ENCODE data around the gene CPTP. TPM values are rescaled to one million over a fixed set of nuclear protein-coding genes. Genes with fewer than 3 reads are reported as not detected.
"Not testable (repeated sequence)": the region's sequence is repeated elsewhere in the genome, so short reads cannot be mapped to it uniquely, and the experiment has no call there.

CPTP gene
- total RNA-seq, 1 donor from 2014 or later, result 1.0 TPM

GRCh38 chr1:1366699-1367066, 42.1 kb downstream of the CPTP start:
- H2AFZ ChIP-seq (replicated peaks), result no peak overlapping the region
- no peak overlapping the region for H3K9ac ChIP-seq
- H3K4me1 ChIP-seq, result no peaks in the 10 kb centered on the region
- no peaks in the 10 kb centered on the region for H3K36me3 ChIP-seq
- no peak overlapping the region for H3K4me3 ChIP-seq
- peaks cover 6% of the 10 kb centered on the region for H3K4me1 Mint-ChIP-seq
- no peaks in the 10 kb centered on the region for H3K36me3 Mint-ChIP-seq
- H3K4me3 Mint-ChIP-seq, result no peak overlapping the region
- peaks cover 3% of the 10 kb centered on the region for H3K27me3 ChIP-seq
- TF ChIP-seq EZH2phosphoT487 (IDR thresholded peaks at IDR 0.05), result no peak
- TF ChIP-seq, protein P1, sequence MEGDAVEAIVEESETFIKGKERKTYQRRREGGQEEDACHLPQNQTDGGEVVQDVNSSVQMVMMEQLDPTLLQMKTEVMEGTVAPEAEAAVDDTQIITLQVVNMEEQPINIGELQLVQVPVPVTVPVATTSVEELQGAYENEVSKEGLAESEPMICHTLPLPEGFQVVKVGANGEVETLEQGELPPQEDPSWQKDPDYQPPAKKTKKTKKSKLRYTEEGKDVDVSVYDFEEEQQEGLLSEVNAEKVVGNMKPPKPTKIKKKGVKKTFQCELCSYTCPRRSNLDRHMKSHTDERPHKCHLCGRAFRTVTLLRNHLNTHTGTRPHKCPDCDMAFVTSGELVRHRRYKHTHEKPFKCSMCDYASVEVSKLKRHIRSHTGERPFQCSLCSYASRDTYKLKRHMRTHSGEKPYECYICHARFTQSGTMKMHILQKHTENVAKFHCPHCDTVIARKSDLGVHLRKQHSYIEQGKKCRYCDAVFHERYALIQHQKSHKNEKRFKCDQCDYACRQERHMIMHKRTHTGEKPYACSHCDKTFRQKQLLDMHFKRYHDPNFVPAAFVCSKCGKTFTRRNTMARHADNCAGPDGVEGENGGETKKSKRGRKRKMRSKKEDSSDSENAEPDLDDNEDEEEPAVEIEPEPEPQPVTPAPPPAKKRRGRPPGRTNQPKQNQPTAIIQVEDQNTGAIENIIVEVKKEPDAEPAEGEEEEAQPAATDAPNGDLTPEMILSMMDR (IDR thresholded peaks at IDR 0.05), result no peak
- TF ChIP-seq EZH2 (IDR thresholded peaks at IDR 0.05), result no peak
- H3K27ac ChIP-seq, result no peak overlapping the region
- H3K9me3 ChIP-seq (ENCODE audit: low read depth), result no peaks in the 10 kb centered on the region
- H3K27ac Mint-ChIP-seq, result no peak overlapping the region
- peaks cover 15% of the 10 kb centered on the region for H3F3A ChIP-seq (ENCODE audit: low read depth)
- no peaks in the 10 kb centered on the region for H4K20me1 ChIP-seq (ENCODE audit: low read depth)
- H3K4me2 ChIP-seq, result no peak overlapping the region
- DNase-seq (ENCODE audit: low spot score), result no peak
- no peaks in the 10 kb centered on the region for H3K9me3 Mint-ChIP-seq
- no peaks in the 10 kb centered on the region for H3K79me2 ChIP-seq (ENCODE audit: low read depth)
- H3K27me3 Mint-ChIP-seq (ENCODE audit: insufficient read depth, low read depth), result no peaks in the 10 kb centered on the region

- Histone ChIP-seq H3K27me3 (peaks cover 3% of the 10 kb centered on the region), H3K9me3 (ENCODE audit: low read depth) (no peaks in the 10 kb centered on the region), H3K9ac (no peak overlapping the region), H3F3A (ENCODE audit: low read depth) (peaks cover 12% of the 10 kb centered on the region), H3K4me2 (no peak overlapping the region), H2AFZ (replicated peaks) (no peak overlapping the region), H3K27ac (no peak overlapping the region), H3K4me1 (no peaks in the 10 kb centered on the region), H3K79me2 (ENCODE audit: low read depth) (no peaks in the 10 kb centered on the region), H4K20me1 (ENCODE audit: low read depth) (no peaks in the 10 kb centered on the region), H3K36me3 (no peaks in the 10 kb centered on the region), H3K4me3 (no peak overlapping the region)
- Mint-ChIP-seq H3K4me3 (no peak overlapping the region), H3K4me1 (peaks cover under 1% of the 10 kb centered on the region), H3K36me3 (no peaks in the 10 kb centered on the region), H3K27me3 (ENCODE audit: insufficient read depth, low read depth) (no peaks in the 10 kb centered on the region), H3K9me3 (no peaks in the 10 kb centered on the region), H3K27ac (no peak overlapping the region)
- TF ChIP-seq EZH2 (IDR thresholded peaks at IDR 0.05) (no peak), EZH2phosphoT487 (IDR thresholded peaks at IDR 0.05) (no peak)
- TF ChIP-seq, protein P1 (IDR thresholded peaks at IDR 0.05), result no peak
- DNase-seq (ENCODE audit: low spot score), result no peak
Measured at GRCh38 chr1:1367315-1367714, 42.7 kb downstream of the CPTP start.

DNA sequence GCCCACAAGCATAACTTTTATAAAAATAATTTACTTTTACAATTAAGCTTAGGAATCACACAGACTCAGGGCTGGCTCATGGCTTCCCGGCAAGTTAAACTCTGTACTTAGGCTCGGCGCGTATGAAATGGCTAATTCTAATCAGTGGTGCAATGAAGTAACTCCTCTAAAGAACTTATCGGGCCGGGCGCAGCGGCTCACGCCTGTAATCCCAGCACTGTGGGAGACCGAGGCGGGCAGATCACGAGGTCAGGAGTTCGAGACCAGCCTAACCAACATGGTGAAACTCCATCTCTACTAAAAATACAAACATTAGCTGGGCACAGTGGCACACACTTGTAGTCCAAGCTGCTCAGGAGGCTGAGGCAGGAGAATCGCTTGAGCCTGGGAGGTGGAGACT, 45.5 kb downstream of the CPTP start:
- H3K9me3 Mint-ChIP-seq; H3K9ac ChIP-seq; H3K27ac ChIP-seq; H3K27me3 ChIP-seq; H3K27ac Mint-ChIP-seq; H3K36me3 ChIP-seq; H3K36me3 Mint-ChIP-seq; DNase-seq (ENCODE audit: low spot score); H3K4me3 Mint-ChIP-seq; H3K4me1 ChIP-seq; H3K27me3 Mint-ChIP-seq (ENCODE audit: insufficient read depth, low read depth); H3K4me1 Mint-ChIP-seq; H4K20me1 ChIP-seq (ENCODE audit: low read depth); H3K4me3 ChIP-seq; H2AFZ ChIP-seq (replicated peaks); H3K9me3 ChIP-seq (ENCODE audit: low read depth); H3K4me2 ChIP-seq: not testable (repeated sequence)
- peaks cover 17% of the 10 kb centered on the region for H3K79me2 ChIP-seq (ENCODE audit: low read depth)
- H3F3A ChIP-seq (ENCODE audit: low read depth), result peaks cover 20% of the 10 kb centered on the region

- H3K36me3 Mint-ChIP-seq, result no peaks in the 10 kb centered on the region
- H3K4me3 Mint-ChIP-seq, result no peak overlapping the region
- DNase-seq (ENCODE audit: low spot score), result no peak
- H3K27ac ChIP-seq, result no peak overlapping the region
- no peaks in the 10 kb centered on the region for H3K36me3 ChIP-seq
- no peak overlapping the region for H3K4me3 ChIP-seq
- peaks cover 7% of the 10 kb centered on the region for H3K4me1 ChIP-seq
- no peaks in the 10 kb centered on the region for H3K9me3 Mint-ChIP-seq
- H3F3A ChIP-seq (ENCODE audit: low read depth), result peaks cover 18% of the 10 kb centered on the region
- H3K4me1 Mint-ChIP-seq, result peaks cover 10% of the 10 kb centered on the region
- TF ChIP-seq, protein P1 (IDR thresholded peaks at IDR 0.05), result no peak
- TF ChIP-seq EZH2phosphoT487 (IDR thresholded peaks at IDR 0.05) (no peak), EZH2 (IDR thresholded peaks at IDR 0.05) (no peak)
- no peaks in the 10 kb centered on the region for H3K27me3 ChIP-seq
- H3K27ac Mint-ChIP-seq, result no peak overlapping the region
- H3K27me3 Mint-ChIP-seq (ENCODE audit: insufficient read depth, low read depth), result no peaks in the 10 kb centered on the region
- no peaks in the 10 kb centered on the region for H3K9me3 ChIP-seq (ENCODE audit: low read depth)
- peaks cover 17% of the 10 kb centered on the region for H3K79me2 ChIP-seq (ENCODE audit: low read depth)
- H3K4me2 ChIP-seq, result no peak overlapping the region
- H3K9ac ChIP-seq, result no peak overlapping the region
- H4K20me1 ChIP-seq (ENCODE audit: low read depth), result peaks cover 3% of the 10 kb centered on the region
- no peak overlapping the region for H2AFZ ChIP-seq (replicated peaks)
Measured at GRCh38 chr1:1370771-1371300, 46.2 kb downstream of the CPTP start.

All from neural progenitor cell (in vitro differentiated cells).